GM12892 (cell line): Measurements from ENCODE around the gene CAPZA2.

Experiments used
- POLR2A ChIP-seq: IDR thresholded peaks from 2 replicates; pipeline ENCODE4 v1.6.1; 2011; ENCODE audit warnings: low read depth, low read length, control low read depth
- TAF1 ChIP-seq: IDR thresholded peaks from 2 replicates; pipeline ENCODE4 v1.6.1; 2011; ENCODE audit warnings: low read depth, mild to moderate bottlenecking, control low read depth, low read length, borderline replicate concordance

- TF ChIP-seq TAF1 = no peak
- no peak for TF ChIP-seq POLR2A
Measured at GRCh38 chr7:116828281-116828680, 34.1 kb upstream of the CAPZA2 start.
